ENCODE measurements around the gene C4orf50.

DNA sequence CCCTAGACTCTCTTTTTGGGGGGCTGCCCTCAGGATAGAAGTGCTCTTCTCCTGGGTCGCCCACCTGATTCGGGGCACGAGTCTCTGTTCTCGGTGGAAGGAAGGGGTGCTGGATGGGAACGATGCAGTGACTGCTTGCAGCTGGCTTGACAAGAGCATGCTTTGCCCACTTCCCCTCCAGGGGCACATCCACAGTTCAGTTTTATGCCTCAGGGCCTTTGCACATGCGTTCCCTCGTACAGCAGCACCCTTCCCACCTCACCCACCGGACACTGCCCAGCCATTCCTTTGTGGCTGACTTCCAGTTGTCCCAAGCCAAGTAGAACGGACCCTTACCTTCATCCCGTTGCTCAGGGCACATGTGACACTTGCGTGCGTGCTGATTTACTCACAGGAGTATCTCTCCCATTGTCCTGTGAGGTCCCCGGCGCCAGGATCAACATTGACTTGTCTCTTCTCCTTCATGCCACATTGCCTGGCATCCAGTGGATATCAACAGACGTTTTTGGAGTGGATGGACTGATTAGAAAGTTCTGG, 60.0 kb downstream of the C4orf50 start:
- TF ChIP-seq, protein P1, sequence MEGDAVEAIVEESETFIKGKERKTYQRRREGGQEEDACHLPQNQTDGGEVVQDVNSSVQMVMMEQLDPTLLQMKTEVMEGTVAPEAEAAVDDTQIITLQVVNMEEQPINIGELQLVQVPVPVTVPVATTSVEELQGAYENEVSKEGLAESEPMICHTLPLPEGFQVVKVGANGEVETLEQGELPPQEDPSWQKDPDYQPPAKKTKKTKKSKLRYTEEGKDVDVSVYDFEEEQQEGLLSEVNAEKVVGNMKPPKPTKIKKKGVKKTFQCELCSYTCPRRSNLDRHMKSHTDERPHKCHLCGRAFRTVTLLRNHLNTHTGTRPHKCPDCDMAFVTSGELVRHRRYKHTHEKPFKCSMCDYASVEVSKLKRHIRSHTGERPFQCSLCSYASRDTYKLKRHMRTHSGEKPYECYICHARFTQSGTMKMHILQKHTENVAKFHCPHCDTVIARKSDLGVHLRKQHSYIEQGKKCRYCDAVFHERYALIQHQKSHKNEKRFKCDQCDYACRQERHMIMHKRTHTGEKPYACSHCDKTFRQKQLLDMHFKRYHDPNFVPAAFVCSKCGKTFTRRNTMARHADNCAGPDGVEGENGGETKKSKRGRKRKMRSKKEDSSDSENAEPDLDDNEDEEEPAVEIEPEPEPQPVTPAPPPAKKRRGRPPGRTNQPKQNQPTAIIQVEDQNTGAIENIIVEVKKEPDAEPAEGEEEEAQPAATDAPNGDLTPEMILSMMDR (IDR thresholded peaks at IDR 0.05; ENCODE audit: low read length): no peak
- no peak for TF ChIP-seq EZH2 (optimal IDR thresholded peaks at IDR 0.05; ENCODE audit: low read depth, low read length)
- no peak for TF ChIP-seq EZH2phosphoT487 (IDR thresholded peaks at IDR 0.05; ENCODE audit: low read length)
